Activated CD8-positive, alpha-beta memory T cell treated with anti-CD3 and anti-CD28 coated beads, Interleukin-2, amount 50 U/mL, for 24 hours (primary cell): ENCODE measurements around the gene IZUMO1R.
"Not testable (repeated sequence)": the region's sequence is repeated elsewhere in the genome, so short reads cannot be mapped to it uniquely, and the experiment has no call there.

Experiments
- DNase-seq: peaks from one replicate; pipeline ENCODE4 v3.0.0-alpha.2; 2020; ENCODE audit errors: extremely low read depth

The IZUMO1R gene

DNA sequence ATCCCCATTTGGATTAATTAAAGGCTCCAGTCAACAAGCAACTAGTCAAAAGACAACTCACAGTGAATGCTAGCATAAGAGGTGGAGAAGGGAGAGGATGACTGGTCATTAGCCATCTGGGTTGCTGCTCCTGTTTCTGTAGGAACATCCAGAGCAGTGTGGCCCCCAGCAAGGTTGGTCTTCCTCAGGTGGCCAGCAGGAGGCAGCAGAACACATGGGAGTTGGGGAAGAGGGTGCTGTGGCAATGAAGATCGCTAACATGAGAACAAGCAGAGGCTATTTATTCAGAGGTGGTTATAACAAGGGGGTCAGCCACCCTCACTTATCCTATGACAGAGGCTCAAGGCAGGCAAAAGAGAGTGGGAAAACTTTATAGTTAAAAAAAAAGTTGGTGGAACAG lies 21.3 kb downstream of the IZUMO1R start:
- no peak for DNase-seq

DNA sequence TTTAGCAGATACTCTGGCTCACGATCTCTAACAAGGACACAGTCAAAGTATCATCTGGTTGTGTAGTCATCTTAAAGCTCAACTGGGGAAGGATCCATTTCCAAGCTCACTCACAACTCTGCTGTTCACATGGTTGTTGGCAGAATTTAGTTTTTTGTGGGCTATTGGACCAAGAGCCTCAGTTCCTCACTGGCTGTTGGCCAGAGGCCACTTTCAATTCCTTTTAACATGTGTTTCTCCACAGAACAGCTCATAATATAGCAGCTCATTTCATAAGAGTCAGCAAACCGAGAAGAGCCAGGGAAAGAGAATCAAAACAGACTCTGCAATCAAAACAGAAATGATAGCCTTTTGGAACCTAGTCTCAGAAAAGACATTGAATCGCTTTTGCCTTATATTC lies 22.6 kb downstream of the IZUMO1R start:
- no peak for DNase-seq

DNA sequence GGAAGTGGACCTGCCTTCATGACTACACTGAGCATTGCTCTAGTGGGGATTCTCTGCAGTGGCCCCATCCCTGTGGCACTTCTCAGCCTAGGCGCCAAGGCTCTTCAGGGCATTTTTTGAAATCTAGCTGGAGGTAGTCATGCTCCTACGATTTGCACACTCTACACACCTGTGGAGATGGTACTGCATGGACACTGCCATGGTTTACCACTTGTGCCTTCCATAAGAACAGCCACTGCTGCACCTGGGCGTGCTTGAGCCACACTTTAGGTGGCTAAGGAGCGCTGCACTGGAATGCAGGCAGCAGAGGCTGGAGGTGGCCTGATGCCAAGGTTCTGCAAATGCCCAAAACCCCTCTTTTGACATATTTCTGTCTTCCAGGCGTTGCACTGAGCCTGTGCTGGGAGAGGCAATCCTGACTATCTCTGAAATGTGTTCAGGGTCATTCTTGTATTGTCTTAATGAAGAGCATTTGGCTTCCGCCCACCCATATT lies 24.3 kb downstream of the IZUMO1R start:
- DNase-seq, result no peak

DNA sequence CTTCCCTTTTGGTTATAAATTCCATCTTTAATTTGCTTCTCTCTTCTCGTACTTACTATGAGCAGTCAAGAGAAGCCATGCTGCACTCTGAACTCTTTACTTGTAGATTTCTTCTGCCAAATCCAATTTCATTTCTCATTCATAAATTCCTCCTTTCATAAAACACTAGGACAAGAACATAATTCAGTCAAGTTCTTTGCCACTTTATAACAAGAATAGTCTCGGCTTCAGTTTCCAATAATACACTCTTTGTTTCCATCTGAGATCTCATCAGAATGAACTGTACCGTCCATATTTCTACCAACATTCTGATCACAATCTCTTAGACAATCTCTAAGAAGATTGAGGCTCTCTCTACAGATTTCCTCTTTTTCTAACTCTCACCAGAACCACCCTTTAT lies 25.1 kb downstream of the IZUMO1R start:
- no peak for DNase-seq

DNA sequence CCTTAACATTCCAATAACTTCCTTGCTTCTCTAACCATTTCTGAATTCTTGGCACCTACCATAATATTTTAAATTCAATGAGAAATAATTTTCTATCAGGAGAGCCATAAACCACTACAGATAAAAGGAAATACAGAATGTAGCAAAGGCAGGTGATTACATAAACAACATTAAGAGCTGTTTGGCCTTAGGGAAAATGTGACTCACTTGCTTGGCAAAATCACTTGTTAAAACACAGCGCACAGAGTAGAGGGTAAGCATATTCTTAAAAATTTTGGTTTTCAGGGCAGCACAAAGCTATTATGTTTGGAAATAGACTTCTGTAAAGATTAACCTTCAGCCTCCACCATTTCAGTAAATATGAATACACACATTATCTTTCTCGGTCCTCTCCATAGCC lies 26.4 kb downstream of the IZUMO1R start:
- DNase-seq, result no peak

DNA sequence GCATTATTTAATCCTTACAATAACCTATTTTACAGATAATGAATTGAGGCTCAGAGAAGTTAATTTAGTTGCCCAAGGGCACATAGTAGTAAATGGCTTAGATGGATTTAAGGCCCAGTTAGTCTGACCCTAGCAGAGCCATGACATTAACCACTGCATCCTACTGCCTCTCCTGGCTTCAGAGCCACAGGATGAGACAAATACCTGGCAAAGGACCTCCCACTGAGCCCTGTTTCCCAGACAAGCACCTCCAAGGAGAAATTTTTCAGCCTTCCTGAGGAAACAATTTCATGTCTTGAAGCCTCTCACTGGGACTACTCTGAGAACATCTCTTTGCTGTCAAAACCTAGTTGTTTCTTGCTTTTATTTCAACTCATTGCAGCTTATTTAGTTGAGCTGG lies 28.4 kb downstream of the IZUMO1R start:
- no peak for DNase-seq

DNA sequence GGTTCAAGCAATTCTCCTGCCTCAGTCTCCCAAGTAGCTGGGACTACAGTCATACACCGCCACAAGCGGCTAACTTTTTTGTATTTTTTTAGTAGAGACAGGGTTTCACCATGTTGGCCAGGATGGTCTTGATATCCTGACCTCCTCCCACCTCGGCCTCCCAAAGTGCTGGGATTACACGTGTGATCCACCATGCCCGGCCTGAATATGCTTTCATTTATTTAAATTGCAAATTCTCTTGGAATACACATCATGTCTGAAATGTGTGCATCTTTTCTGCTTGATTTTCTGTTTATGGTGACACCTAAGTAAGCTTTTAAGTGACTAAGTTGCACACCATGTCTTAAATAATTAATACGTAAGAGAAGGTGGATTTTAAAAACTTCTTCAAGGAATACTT lies 31.7 kb downstream of the IZUMO1R start:
- DNase-seq, result no peak

DNA sequence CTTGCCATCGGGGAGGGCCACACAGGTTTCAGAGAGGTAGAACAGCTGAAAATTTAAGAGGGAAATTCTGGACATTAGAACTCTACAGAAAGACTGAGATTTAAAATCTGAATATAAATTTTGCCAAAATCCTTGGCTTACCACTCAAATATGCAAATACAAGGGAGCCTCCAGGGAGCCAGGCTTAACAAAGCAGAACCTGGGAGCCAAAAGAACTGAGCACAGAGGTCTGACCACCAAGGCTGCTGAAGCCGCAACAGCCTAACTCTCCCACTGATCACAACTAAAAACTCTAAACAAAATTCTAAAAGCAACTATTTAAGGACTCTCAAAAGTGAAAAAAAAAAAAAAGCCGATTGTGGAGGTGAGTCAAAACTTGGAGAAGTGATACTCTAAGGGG lies 34.3 kb downstream of the IZUMO1R start:
- no peak for DNase-seq

DNA sequence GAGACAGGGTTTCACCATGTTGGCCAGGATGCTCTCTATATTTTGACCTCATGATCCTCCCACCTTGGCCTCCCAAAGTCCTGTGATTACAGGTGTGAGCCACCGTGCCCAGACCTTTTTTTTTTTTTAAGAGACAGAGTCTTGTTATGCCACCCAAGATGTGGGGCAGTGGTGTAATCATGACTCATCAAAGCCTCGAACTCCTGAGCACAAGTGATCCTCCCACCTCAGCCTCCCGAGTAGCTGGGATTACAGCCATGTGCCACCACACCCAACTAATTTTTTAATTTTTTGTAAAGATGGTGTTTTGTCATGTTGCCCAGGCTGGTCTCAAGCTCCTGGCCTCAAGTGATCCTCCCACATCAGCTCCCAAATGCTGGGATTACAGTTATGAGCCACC lies 37.9 kb downstream of the IZUMO1R start:
- no peak for DNase-seq

DNA sequence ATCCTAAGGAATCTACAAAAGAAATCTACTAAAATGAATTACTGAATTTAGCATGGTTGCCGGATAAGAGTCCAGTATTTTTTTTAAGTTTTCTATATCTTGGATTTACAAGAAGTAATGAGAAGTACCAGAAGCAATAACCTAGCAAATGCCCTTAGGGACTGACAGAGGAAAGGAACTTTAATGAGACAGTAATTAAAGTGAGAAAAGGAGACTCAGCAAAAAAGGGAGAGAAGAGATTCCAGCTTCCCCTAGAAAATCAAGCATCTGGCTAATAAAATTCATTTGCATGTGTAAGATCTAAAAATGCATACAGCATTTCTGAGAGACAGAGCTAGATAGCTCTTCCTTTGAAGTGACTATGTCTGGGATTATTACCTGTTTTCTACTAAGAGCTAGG lies 39.1 kb downstream of the IZUMO1R start:
- no peak for DNase-seq

DNA sequence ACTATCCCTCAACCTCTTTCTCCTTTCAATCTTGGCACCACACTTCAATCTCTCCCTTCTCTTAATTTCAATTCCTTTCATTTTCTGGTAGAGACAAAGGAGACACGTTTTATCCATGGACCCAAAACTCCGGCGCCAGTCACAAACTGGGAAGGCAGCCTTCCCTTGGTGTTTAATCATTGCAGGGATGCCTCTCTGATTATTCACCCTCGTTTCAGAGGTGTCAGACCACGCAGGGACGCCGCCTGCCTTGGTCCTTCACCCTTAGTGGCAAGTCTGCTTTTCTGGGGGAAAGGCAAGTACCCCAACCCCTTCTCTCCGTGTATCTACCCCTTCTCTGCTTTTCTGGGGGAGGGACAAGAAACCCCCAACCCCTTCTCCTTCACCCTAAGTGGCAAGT lies 41.9 kb downstream of the IZUMO1R start:
- DNase-seq, result not testable (repeated sequence)

DNA sequence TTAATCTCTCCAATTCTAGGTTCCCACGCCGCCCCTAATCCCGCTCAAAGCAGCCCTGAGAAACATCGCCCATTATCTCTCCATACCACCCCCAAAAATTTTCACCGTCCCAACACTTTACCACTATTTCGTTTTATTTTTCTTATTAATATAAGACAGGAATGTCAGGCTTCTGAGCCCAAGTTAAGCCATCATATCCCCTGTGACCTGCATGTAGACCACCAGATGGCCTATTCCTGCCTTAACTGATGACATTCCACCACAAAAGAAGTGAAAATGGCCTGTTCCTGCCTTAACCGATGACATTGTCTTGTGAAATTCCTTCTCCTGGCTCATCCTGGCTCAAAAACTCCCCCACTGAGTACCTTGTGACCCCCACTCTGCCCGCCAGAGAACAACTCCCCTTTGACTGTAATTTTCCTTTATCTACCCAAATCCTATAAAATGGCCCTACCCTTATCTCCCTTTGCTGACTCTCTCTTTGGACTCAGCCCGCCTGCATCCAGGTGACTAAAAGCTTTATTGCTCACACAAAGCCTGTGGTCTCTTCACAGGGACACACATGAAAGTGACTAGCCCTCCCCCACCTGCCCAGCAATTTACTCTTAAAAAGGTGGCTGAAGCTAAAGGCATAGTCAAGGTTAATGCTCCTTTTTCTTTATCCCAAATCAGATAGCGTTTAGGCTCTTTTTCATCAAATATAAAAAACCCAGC lies 46.6 kb downstream of the IZUMO1R start:
- not testable (repeated sequence) for DNase-seq
